GM21423 (cell line): ENCODE data around the gene APOBEC3H.
A peak's percentile ranks its signal among the peaks of the same experiment; 100 is the strongest.
"Not testable (repeated sequence)": the region's sequence is repeated elsewhere in the genome, so short reads cannot be mapped to it uniquely, and the experiment has no call there.

Experiments used
- ATAC-seq: cut with Tn5 transposase; IDR thresholded peaks from one replicate; pipeline ENCODE4 v1.9.1; 2021; ENCODE audit warnings: mild to moderate bottlenecking, moderate library complexity; ENCODE audit not compliant: unreplicated experiment

Gene APOBEC3H

GRCh38 chr22:39097098-39098020, at the start of gene APOBEC3H:
TSS of gene APOBEC3H (plus strand) at chr22:39097244. CDS start at chr22:39100279, 3,035 bp downstream.
- ATAC-seq = no peak

- ATAC-seq = not testable (repeated sequence)
Measured at GRCh38 chr22:39049486-39049885, 47.6 kb upstream of the APOBEC3H start.

GRCh38 chr22:39051844-39052495, 45.1 kb upstream of the APOBEC3H start:
- not testable (repeated sequence) for ATAC-seq

- no peak for ATAC-seq
Measured at GRCh38 chr22:39055658-39056057, 41.4 kb upstream of the APOBEC3H start.

- ATAC-seq = not testable (repeated sequence)
Measured at GRCh38 chr22:39061290-39061689, 35.8 kb upstream of the APOBEC3H start.

- not testable (repeated sequence) for ATAC-seq
Measured at GRCh38 chr22:39061951-39062350, 35.1 kb upstream of the APOBEC3H start.

GRCh38 chr22:39063904-39064303, 33.1 kb upstream of the APOBEC3H start:
- peak; percentile 48 for ATAC-seq

GRCh38 chr22:39066442-39067276, 30.4 kb upstream of the APOBEC3H start:
- not testable (repeated sequence) for ATAC-seq

- no peak for ATAC-seq
Measured at GRCh38 chr22:39068033-39068785, 28.8 kb upstream of the APOBEC3H start.

- no peak for ATAC-seq
Measured at GRCh38 chr22:39070186-39070585, 26.9 kb upstream of the APOBEC3H start.

GRCh38 chr22:39072581-39072981, 24.5 kb upstream of the APOBEC3H start:
- not testable (repeated sequence) for ATAC-seq

GRCh38 chr22:39073981-39074380, 23.1 kb upstream of the APOBEC3H start:
- no peak for ATAC-seq

GRCh38 chr22:39076155-39077025, 20.7 kb upstream of the APOBEC3H start:
- not testable (repeated sequence) for ATAC-seq

- peak; percentile 80 for ATAC-seq
Measured at GRCh38 chr22:39077026-39077840, 19.8 kb upstream of the APOBEC3H start, which contains the start of gene APOBEC3G. TSS of gene APOBEC3G (plus strand) at chr22:39077275. CDS start at chr22:39077362, 87 bp downstream.

- not testable (repeated sequence) for ATAC-seq
Measured at GRCh38 chr22:39077912-39078311, 19.1 kb upstream of the APOBEC3H start.

GRCh38 chr22:39078329-39078728, 18.7 kb upstream of the APOBEC3H start:
- no peak for ATAC-seq

GRCh38 chr22:39079054-39079637, 17.9 kb upstream of the APOBEC3H start:
- not testable (repeated sequence) for ATAC-seq
